HepG2 (cell line): ENCODE results near the gene METTL26. TPM values are rescaled to one million over a fixed set of nuclear protein-coding genes. Genes with fewer than 3 reads are reported as not detected.

Experiments
- EEA1 ChIP-seq: sonication (generic); formaldehyde crosslinking; IDR thresholded peaks from 2 replicates; pipeline ENCODE4 v1.5.1; 2020; ENCODE audit warnings: mild to moderate bottlenecking, missing genetic modification reagents, borderline replicate concordance
- GABPA ChIP-seq, 2 experiments: IDR thresholded peaks; 2 replicates each; pipeline ENCODE4 v1.6.1; 2011 to 2016; ENCODE audit warnings: low read depth in 2 of 2, low read length in 1 of 2, missing biosample characterization in 1 of 2, missing genetic modification characterization in 1 of 2
- KLF12 ChIP-seq: sonication (generic); formaldehyde crosslinking; IDR thresholded peaks from 2 replicates; pipeline ENCODE4 v1.4.0; 2020; ENCODE audit warnings: missing genetic modification reagents, borderline replicate concordance
- KMT2A ChIP-seq: sonication (generic); formaldehyde crosslinking; IDR thresholded peaks from 2 replicates; pipeline ENCODE4 v1.4.0; 2020; ENCODE audit warnings: missing genetic modification reagents
- MATR3 ChIP-seq: sonication (generic); formaldehyde crosslinking; IDR thresholded peaks from 2 replicates; pipeline ENCODE4 v1.4.0; 2020; ENCODE audit warnings: missing genetic modification reagents
- RORA ChIP-seq: sonication (generic); formaldehyde crosslinking; IDR thresholded peaks from 2 replicates; pipeline ENCODE4 v1.5.0; 2020; ENCODE audit warnings: mild to moderate bottlenecking, missing genetic modification reagents, moderate library complexity
- SP140L ChIP-seq: sonication (generic); formaldehyde crosslinking; IDR thresholded peaks from 2 replicates; pipeline ENCODE4 v1.4.0; 2020; ENCODE audit warnings: missing genetic modification reagents, borderline replicate concordance
- ZNF296 ChIP-seq: sonication (generic); formaldehyde crosslinking; conservative IDR thresholded peaks from 2 replicates; pipeline ENCODE4 v1.5.0; 2020; ENCODE audit warnings: mild to moderate bottlenecking, missing genetic modification reagents
- polyA plus RNA-seq, 8 experiments: library from polyadenylated mRNA; depleted of rRNA in 3 of 8; stranded (reverse) in 7 of 8; unstranded in 1 of 8; fragments of >200 nt; fragmentation: Illumina TruSeq in 4 of 8; extraction: Trizol in 4 of 8; gene quantifications; 2 replicates each; pipeline versions ENCODE4 v1.2.1 to v1.2.3, GENCODE V29; 2011 to 2016; ENCODE audit warnings: low read depth in 4 of 8, missing spikeins in 1 of 8, mixed read lengths in 1 of 8; ENCODE audit not compliant: insufficient read depth in 1 of 8
- total RNA-seq, 5 experiments: library from RNA; depleted of rRNA; stranded (reverse); fragments of >200 nt; fragmentation: Illumina TruSeq; extraction: Trizol; gene quantifications; 2 replicates each; pipeline ENCODE4 v1.2.3, GENCODE V29; 2016; ENCODE audit warnings: low read depth in 1 of 5
- TF ChIP-seq, protein P1 (sequence below): sonication (generic); formaldehyde crosslinking; IDR thresholded peaks from 2 replicates; pipeline ENCODE4 v1.5.1; 2020; ENCODE audit warnings: missing genetic modification reagents, mild to moderate bottlenecking, borderline replicate concordance
- TF ChIP-seq, protein P2 (sequence below): sonication (generic); formaldehyde crosslinking; IDR thresholded peaks from 2 replicates; pipeline ENCODE4 v1.4.0; 2020; ENCODE audit warnings: missing genetic modification reagents
- TF ChIP-seq, protein P3 (sequence below): sonication (generic); formaldehyde crosslinking; IDR thresholded peaks from 2 replicates; pipeline ENCODE4 v1.4.0; 2020; ENCODE audit warnings: mild to moderate bottlenecking, missing genetic modification reagents
- TF ChIP-seq, protein P4 (sequence below): sonication (generic); formaldehyde crosslinking; IDR thresholded peaks from 2 replicates; pipeline ENCODE4 v1.5.0; 2020; ENCODE audit warnings: mild to moderate bottlenecking, missing genetic modification reagents
- TF ChIP-seq, protein P5 (sequence below): sonication (generic); formaldehyde crosslinking; IDR thresholded peaks from 2 replicates; pipeline ENCODE4 v1.8.0; 2022; ENCODE audit warnings: mild to moderate bottlenecking, missing genetic modification reagents, moderate library complexity
- TF ChIP-seq, protein P6 (sequence below): sonication (generic); formaldehyde crosslinking; IDR thresholded peaks from 2 replicates; pipeline ENCODE4 v1.4.0; 2020; ENCODE audit warnings: missing genetic modification reagents
- TF ChIP-seq, protein P7 (sequence below): IDR thresholded peaks from 2 replicates; pipeline ENCODE4 v1.6.1; 2018; ENCODE audit warnings: missing genetic modification reagents, mild to moderate bottlenecking, missing compliant biosample characterization

METTL26 gene
- total and polyA plus RNA-seq, 2 of the 13 experiments (the other 11 are each of a cell fraction or from before 2014, with no cell fraction given), result 65.5 to 70.1 TPM

DNA sequence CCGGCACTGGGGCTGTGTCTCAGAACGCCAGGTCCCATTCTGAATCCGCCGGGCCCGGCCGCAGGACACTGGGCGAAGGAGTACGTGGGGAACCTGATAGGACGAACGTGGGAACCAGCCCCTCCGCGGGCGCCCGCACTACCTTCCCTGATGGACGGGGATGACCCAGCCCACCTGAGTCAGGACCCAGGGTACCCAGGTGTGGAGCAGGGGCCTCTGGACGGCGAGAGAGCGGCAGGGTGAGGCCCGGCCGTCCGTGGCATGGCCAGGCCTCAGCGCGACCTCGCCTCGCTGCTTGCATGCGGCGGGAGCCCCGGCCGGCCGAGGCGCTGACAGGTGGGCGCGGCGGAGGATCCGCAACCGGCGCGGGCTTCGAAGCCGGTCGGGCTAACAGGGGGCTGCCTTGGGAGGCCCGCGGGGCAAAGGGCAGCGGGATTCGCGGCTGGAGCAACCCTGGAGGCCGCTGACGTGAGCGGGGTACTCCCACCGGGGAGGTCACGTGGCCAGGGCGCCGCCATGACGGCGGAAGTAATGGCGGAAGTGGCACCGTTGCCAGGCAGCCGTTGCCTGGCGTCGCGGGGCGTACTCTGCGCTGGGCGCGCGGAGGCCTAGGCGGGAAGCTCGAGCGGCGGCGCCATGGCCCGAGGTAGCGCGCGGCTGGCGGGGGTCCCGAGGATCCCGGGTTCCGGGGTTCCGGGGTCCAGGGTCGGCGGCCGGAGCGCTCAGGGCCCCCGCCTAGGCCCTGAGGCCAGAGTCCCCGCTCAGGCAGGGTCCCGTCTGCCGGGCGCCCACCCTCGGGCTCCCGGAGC lies 12.9 kb upstream of the METTL26 start, which contains the start of gene WDR90 (continued):
- TF ChIP-seq GABPA (IDR thresholded peaks at IDR 0.05; ENCODE audit: low read depth, low read length) (peak; percentile 92), GABPA (CRISPR knock-in tag; IDR thresholded peaks at IDR 0.05; ENCODE audit: low read depth) (peak; percentile 90), KMT2A (CRISPR knock-in tag) (peak; percentile 68), SP140L (CRISPR knock-in tag) (no peak), EEA1 (CRISPR knock-in tag) (peak; percentile 75; the same call in 1 of the 2 replicates), MATR3 (no peak), RORA (no peak), KLF12 (CRISPR knock-in tag) (peak; percentile 74), ZNF296 (CRISPR knock-in tag) (no peak)
- TF ChIP-seq, protein P1, sequence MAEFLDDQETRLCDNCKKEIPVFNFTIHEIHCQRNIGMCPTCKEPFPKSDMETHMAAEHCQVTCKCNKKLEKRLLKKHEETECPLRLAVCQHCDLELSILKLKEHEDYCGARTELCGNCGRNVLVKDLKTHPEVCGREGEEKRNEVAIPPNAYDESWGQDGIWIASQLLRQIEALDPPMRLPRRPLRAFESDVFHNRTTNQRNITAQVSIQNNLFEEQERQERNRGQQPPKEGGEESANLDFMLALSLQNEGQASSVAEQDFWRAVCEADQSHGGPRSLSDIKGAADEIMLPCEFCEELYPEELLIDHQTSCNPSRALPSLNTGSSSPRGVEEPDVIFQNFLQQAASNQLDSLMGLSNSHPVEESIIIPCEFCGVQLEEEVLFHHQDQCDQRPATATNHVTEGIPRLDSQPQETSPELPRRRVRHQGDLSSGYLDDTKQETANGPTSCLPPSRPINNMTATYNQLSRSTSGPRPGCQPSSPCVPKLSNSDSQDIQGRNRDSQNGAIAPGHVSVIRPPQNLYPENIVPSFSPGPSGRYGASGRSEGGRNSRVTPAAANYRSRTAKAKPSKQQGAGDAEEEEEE, result no peak
- TF ChIP-seq, protein P2, sequence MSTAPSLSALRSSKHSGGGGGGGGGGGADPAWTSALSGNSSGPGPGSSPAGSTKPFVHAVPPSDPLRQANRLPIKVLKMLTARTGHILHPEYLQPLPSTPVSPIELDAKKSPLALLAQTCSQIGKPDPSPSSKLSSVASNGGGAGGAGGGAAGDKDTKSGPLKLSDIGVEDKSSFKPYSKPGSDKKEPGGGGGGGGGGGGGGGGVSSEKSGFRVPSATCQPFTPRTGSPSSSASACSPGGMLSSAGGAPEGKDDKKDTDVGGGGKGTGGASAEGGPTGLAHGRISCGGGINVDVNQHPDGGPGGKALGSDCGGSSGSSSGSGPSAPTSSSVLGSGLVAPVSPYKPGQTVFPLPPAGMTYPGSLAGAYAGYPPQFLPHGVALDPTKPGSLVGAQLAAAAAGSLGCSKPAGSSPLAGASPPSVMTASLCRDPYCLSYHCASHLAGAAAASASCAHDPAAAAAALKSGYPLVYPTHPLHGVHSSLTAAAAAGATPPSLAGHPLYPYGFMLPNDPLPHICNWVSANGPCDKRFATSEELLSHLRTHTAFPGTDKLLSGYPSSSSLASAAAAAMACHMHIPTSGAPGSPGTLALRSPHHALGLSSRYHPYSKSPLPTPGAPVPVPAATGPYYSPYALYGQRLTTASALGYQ (CRISPR knock-in tag), result no peak; the same call in 1 of the 2 replicates
- TF ChIP-seq, protein P3, sequence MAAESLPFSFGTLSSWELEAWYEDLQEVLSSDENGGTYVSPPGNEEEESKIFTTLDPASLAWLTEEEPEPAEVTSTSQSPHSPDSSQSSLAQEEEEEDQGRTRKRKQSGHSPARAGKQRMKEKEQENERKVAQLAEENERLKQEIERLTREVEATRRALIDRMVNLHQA (CRISPR knock-in tag), result no peak
- TF ChIP-seq, protein P4, sequence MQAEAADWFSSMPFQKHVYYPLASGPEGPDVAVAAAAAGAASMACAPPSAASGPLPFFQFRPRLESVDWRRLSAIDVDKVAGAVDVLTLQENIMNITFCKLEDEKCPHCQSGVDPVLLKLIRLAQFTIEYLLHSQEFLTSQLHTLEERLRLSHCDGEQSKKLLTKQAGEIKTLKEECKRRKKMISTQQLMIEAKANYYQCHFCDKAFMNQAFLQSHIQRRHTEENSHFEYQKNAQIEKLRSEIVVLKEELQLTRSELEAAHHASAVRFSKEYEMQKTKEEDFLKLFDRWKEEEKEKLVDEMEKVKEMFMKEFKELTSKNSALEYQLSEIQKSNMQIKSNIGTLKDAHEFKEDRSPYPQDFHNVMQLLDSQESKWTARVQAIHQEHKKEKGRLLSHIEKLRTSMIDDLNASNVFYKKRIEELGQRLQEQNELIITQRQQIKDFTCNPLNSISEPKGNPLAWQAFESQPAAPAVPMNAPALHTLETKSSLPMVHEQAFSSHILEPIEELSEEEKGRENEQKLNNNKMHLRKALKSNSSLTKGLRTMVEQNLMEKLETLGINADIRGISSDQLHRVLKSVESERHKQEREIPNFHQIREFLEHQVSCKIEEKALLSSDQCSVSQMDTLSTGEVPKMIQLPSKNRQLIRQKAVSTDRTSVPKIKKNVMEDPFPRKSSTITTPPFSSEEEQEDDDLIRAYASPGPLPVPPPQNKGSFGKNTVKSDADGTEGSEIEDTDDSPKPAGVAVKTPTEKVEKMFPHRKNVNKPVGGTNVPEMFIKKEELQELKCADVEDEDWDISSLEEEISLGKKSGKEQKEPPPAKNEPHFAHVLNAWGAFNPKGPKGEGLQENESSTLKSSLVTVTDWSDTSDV (CRISPR knock-in tag), result peak; percentile 95
- TF ChIP-seq, protein P5, sequence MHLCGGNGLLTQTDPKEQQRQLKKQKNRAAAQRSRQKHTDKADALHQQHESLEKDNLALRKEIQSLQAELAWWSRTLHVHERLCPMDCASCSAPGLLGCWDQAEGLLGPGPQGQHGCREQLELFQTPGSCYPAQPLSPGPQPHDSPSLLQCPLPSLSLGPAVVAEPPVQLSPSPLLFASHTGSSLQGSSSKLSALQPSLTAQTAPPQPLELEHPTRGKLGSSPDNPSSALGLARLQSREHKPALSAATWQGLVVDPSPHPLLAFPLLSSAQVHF, result peak; percentile 64; the same call in 1 of the 2 replicates
- TF ChIP-seq, protein P6, sequence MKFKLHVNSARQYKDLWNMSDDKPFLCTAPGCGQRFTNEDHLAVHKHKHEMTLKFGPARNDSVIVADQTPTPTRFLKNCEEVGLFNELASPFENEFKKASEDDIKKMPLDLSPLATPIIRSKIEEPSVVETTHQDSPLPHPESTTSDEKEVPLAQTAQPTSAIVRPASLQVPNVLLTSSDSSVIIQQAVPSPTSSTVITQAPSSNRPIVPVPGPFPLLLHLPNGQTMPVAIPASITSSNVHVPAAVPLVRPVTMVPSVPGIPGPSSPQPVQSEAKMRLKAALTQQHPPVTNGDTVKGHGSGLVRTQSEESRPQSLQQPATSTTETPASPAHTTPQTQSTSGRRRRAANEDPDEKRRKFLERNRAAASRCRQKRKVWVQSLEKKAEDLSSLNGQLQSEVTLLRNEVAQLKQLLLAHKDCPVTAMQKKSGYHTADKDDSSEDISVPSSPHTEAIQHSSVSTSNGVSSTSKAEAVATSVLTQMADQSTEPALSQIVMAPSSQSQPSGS, result peak; percentile 82
- TF ChIP-seq, protein P7, sequence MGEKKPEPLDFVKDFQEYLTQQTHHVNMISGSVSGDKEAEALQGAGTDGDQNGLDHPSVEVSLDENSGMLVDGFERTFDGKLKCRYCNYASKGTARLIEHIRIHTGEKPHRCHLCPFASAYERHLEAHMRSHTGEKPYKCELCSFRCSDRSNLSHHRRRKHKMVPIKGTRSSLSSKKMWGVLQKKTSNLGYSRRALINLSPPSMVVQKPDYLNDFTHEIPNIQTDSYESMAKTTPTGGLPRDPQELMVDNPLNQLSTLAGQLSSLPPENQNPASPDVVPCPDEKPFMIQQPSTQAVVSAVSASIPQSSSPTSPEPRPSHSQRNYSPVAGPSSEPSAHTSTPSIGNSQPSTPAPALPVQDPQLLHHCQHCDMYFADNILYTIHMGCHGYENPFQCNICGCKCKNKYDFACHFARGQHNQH (CRISPR knock-in tag), result no peak; the same call in 1 of the 2 replicates
